ENCODE measurements around the gene ADCY9.

The ADCY9 gene

GRCh38 chr16:4060823-4061222 is 55.4 kb downstream of the ADCY9 start:
- no peak for TF ChIP-seq CTCF (IDR thresholded peaks at IDR 0.05; ENCODE audit: control extremely low read depth, extremely low read depth, low read depth, missing control alignments)

GRCh38 chr16:4060009-4060408 is 56.2 kb downstream of the ADCY9 start:
- CTCF ChIA-PET, result no interaction called here
- TF ChIP-seq CTCF (IDR thresholded peaks at IDR 0.05; ENCODE audit: control extremely low read depth, extremely low read depth, low read depth, missing control alignments), result no peak
- DNase-seq (ENCODE audit: extremely low spot score), result no peak
- POLR2A ChIA-PET, result no interaction called here

More at GRCh38 chr16:4060823-4061222, 55.4 kb downstream of the ADCY9 start:
- POLR2A ChIA-PET, result no interaction called here
- no peak for DNase-seq (ENCODE audit: extremely low spot score)
- CTCF ChIA-PET, result no interaction called here

- no peak for TF ChIP-seq CTCF (IDR thresholded peaks at IDR 0.05; ENCODE audit: control extremely low read depth, extremely low read depth, low read depth, missing control alignments)
- ChIA-PET POLR2A (no interaction called here), CTCF (no interaction called here)
- no peak for DNase-seq (ENCODE audit: extremely low spot score)
Observed at GRCh38 chr16:4058386-4058785, 57.9 kb downstream of the ADCY9 start.

- TF ChIP-seq CTCF (IDR thresholded peaks at IDR 0.05; ENCODE audit: control extremely low read depth, extremely low read depth, low read depth, missing control alignments), result no peak
- ChIA-PET CTCF (no interaction called here), POLR2A (no interaction called here)
- DNase-seq (ENCODE audit: extremely low spot score), result no peak
Observed at GRCh38 chr16:4057439-4057877, 58.8 kb downstream of the ADCY9 start.

- POLR2A ChIA-PET, result no interaction called here
- no peak for TF ChIP-seq CTCF (IDR thresholded peaks at IDR 0.05; ENCODE audit: control extremely low read depth, extremely low read depth, low read depth, missing control alignments)
- CTCF ChIA-PET, result no interaction called here
- no peak for DNase-seq (ENCODE audit: extremely low spot score)
Observed at GRCh38 chr16:4056161-4057105, 59.8 kb downstream of the ADCY9 start.

GRCh38 chr16:4055748-4056147 is 60.5 kb downstream of the ADCY9 start:
- no peak for TF ChIP-seq CTCF (IDR thresholded peaks at IDR 0.05; ENCODE audit: control extremely low read depth, extremely low read depth, low read depth, missing control alignments)
- CTCF ChIA-PET, result no interaction called here
- no peak for DNase-seq (ENCODE audit: extremely low spot score)
- POLR2A ChIA-PET, result no interaction called here

All from GM10248 (cell line).